Measurements from ENCODE around the gene SLC24A5.

SLC24A5 gene

DNA sequence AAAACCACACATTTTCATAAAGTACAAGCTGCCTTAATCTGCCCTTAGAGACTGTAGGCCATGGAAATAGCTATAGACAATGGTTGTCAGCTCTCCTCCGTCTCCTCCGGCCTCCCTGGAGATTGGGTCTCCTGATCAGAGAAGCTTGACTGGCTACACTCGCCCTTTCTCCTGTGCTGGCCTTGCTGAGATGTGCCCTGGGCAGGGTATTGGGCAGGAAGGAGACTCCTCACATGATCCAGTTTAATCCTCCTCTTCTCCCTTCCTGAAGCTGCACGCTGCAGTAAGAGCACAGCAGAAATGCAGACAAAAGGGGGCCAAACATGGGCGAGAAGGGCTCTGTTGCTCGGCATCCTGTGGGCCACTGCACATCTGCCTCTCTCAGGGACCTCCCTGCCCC is at the start of gene SLC24A5:
Gene SLC24A5 (plus strand): TSS at position 246 of the 400 bp plus-strand sequence. CDS start 55 bp downstream, at position 301.
- no peak for DNase-seq (ENCODE audit: low read depth)
- TF ChIP-seq, protein P1, sequence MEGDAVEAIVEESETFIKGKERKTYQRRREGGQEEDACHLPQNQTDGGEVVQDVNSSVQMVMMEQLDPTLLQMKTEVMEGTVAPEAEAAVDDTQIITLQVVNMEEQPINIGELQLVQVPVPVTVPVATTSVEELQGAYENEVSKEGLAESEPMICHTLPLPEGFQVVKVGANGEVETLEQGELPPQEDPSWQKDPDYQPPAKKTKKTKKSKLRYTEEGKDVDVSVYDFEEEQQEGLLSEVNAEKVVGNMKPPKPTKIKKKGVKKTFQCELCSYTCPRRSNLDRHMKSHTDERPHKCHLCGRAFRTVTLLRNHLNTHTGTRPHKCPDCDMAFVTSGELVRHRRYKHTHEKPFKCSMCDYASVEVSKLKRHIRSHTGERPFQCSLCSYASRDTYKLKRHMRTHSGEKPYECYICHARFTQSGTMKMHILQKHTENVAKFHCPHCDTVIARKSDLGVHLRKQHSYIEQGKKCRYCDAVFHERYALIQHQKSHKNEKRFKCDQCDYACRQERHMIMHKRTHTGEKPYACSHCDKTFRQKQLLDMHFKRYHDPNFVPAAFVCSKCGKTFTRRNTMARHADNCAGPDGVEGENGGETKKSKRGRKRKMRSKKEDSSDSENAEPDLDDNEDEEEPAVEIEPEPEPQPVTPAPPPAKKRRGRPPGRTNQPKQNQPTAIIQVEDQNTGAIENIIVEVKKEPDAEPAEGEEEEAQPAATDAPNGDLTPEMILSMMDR (IDR thresholded peaks at IDR 0.05; ENCODE audit: insufficient read depth, low read depth, low read length, missing control alignments), result no peak
- H3K4me3 ChIP-seq (ENCODE audit: low read depth, low read length), result no peak within 1 kb of the TSS

DNA sequence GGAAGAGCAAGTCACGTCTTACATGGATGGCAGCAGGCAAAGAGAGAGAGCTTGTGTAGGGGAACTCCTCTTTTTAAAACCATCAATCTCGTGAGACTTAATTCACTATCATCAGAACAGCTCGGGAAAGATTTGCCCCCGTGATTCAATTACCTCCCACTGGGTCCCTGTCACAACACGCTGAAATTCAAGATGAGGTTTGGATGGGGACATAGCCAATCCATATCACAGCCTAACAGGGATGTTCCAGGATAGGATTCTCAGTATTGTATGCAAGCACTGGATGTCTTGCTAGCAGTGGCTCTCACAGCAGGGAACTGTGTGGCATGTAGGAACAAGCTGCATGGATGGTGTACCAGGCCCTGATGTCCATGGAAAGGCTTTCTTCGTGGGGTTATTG is 47.8 kb upstream of the SLC24A5 start:
- no peak overlapping the region for H3K4me3 ChIP-seq (ENCODE audit: low read depth, low read length)
- TF ChIP-seq, protein P1 (IDR thresholded peaks at IDR 0.05; ENCODE audit: insufficient read depth, low read depth, low read length, missing control alignments), result no peak
- no peak for DNase-seq (ENCODE audit: low read depth)

DNA sequence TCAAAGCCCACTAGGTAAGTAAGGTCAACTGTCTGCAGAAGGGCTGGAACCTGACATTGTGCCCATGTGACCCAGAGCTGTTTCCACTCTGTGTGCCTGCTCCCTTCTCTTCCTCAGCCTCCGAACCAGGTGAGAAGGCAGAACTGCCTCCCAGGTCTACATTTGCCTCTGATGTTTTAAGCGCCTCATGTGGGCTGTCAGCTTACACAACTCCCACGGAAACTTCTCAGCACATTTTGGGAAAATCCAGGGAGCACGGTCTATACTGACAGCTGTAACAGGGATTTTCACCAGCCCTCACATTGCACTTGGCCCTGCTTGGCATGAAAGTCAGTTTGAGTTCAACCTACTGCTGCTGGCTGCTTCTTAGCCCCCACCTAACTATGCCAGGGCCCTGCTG is 46.9 kb upstream of the SLC24A5 start:
- DNase-seq (ENCODE audit: low read depth), result no peak
- no peak overlapping the region for H3K4me3 ChIP-seq (ENCODE audit: low read depth, low read length)
- TF ChIP-seq, protein P1 (IDR thresholded peaks at IDR 0.05; ENCODE audit: insufficient read depth, low read depth, low read length, missing control alignments), result no peak

DNA sequence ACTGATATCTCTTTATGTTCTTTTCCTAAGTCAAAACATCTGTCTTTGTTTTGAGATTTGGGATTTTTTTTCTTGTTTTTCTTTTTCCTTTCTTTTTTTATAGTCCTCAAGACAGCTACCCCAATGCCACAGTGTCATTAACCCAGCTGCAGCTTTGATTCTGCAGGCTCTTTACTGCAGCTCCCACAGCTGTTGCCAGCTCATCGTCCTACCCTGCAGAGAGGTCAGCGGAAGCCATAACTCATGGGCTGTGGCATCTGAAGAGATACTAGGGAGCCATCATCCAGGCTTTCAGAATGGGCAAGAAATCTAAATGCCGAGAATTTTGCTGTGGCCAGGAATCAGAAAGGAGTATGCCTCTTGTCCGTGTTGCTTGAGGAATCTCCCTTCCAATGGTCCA is 44.3 kb upstream of the SLC24A5 start:
- DNase-seq (ENCODE audit: low read depth), result no peak
- H3K4me3 ChIP-seq (ENCODE audit: low read depth, low read length), result no peak overlapping the region
- TF ChIP-seq, protein P1 (IDR thresholded peaks at IDR 0.05; ENCODE audit: insufficient read depth, low read depth, low read length, missing control alignments), result no peak

DNA sequence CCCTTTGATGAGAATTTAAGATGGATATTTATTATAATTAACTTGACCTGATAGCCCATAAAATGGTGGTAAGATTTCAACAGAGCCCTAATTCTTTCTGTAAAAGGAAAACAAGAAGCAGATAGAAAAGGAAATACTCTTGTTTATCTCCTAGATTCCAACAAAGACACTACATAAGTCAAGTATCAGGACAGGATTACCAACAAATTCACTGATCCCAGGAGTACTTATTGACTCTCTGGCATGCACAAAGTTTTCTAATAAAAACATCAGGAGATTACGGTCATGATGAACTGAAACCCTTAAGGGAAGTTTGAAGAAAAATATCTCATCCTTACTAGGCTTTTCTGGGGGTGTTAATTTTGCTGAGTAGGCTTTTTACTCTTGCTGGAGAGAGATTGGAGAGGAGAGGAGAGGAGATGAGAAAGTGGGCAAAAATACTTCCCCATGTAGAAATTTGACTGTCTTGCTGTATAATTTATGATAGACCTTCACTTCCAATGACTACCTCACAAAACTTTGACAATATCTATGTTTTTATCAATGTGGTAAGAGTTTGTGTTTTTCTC is 43.1 kb upstream of the SLC24A5 start:
- no peak for DNase-seq (ENCODE audit: low read depth)
- no peak overlapping the region for H3K4me3 ChIP-seq (ENCODE audit: low read depth, low read length)
- TF ChIP-seq, protein P1 (IDR thresholded peaks at IDR 0.05; ENCODE audit: insufficient read depth, low read depth, low read length, missing control alignments), result no peak

DNA sequence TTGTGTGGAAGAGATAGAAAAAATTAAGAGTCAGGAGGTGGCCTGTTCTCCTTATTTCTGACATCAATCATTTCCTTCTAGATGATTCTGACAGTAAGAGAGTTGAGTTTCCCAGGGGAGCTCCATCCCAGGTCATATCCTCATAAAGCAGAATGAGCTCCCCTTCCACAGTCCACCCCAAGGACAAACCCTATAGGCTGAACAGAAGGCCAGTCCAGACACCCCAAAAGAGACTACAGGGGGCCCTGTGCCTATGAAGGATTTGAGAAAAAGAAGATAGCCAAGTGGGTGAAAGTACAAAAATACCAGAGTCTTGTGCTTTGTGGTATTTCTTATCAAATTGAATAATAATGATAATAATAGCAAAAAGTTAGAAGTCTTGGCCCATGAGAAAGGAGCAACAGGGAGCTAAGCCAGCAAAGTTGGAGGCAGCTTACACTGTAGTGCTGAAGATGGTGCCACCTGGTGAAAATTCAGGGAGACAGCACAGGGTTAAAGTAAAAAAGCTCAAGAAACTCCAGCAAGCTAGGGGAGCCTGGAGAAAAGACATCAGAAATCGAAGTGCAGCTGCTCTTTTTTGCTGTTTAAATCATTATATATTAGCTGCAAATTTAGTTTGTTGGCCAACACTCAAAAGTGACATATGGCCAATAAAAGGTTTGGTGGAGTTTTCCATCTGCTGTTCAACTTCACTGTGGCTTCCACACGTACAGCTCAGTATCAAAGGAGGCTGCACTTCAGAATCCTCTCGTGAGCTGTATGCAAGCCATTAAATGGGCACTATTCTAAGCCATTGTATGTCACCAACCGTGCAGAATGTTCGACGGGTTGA is 35.8 kb upstream of the SLC24A5 start:
- H3K4me3 ChIP-seq (ENCODE audit: low read depth, low read length), result no peak overlapping the region
- TF ChIP-seq, protein P1 (IDR thresholded peaks at IDR 0.05; ENCODE audit: insufficient read depth, low read depth, low read length, missing control alignments), result peak; percentile 32
- peak; percentile 36 for DNase-seq (ENCODE audit: low read depth)

Measured in GM12865 (cell line).